CD4-positive, CD25-positive, alpha-beta regulatory T cell (primary cell): ENCODE data around the gene MGAT1. TPM values are rescaled to one million over a fixed set of nuclear protein-coding genes. Genes with fewer than 3 reads are reported as not detected.
A peak's percentile ranks its signal among the peaks of the same experiment; 100 is the strongest.
"Not testable (repeated sequence)": the region's sequence is repeated elsewhere in the genome, so short reads cannot be mapped to it uniquely, and the experiment has no call there.

Experiments used
- ATAC-seq, 2 donors: fragments of 150-1000 bp; cut with Tn5 transposase; one replicate each; pipeline ENCODE4 v1.10.0; 2021; ENCODE audit warnings: low read depth in 2 of 2, moderate number of reproducible peaks in 2 of 2, moderate library complexity in 1 of 2
- DNase-seq, 3 donors: peaks; one replicate each; pipeline versions ENCODE4 v3.0.0 to v3.0.0-alpha.2; 2012 to 2022; ENCODE audit warnings: mixed read lengths in 1 of 3
- H3K27ac ChIP-seq: one replicate; pipeline ENCODE4 v1.7.0; 2013; ENCODE audit warnings: mild to moderate bottlenecking, low read length; ENCODE audit not compliant: insufficient read depth, poor library complexity, severe bottlenecking
- H3K27me3 ChIP-seq: one replicate; pipeline ENCODE4 v1.7.0; 2013; ENCODE audit warnings: low read length; ENCODE audit not compliant: control insufficient read depth, insufficient read depth
- H3K36me3 ChIP-seq: one replicate; pipeline ENCODE4 v1.7.0; 2013; ENCODE audit warnings: mild to moderate bottlenecking, low read length, moderate library complexity; ENCODE audit not compliant: control insufficient read depth, insufficient read depth
- H3K4me1 ChIP-seq: 2 replicates; pipeline ENCODE4 v1.7.0; 2013; ENCODE audit warnings: mild to moderate bottlenecking, low read length; ENCODE audit not compliant: insufficient read depth, control insufficient read depth, poor library complexity, severe bottlenecking
- H3K4me3 ChIP-seq: one replicate; pipeline ENCODE4 v1.7.0; 2013; ENCODE audit warnings: low read depth, mild to moderate bottlenecking, low read length, moderate library complexity
- H3K9me3 ChIP-seq, 2 experiments: 1 replicate in 1 of 2; 2 replicates in 1 of 2; pipeline ENCODE4 v1.7.0; 2013; ENCODE audit warnings: low read length in 2 of 2, mild to moderate bottlenecking in 1 of 2, moderate library complexity in 1 of 2; ENCODE audit not compliant: control insufficient read depth in 2 of 2
- H3K27ac Mint-ChIP-seq, 3 donors: one replicate each; pipeline ENCODE4 v1.8.0; 2020 to 2022; ENCODE audit warnings: mild to moderate bottlenecking in 3 of 3, mixed read lengths in 3 of 3, moderate library complexity in 2 of 3
- H3K27me3 Mint-ChIP-seq: one replicate; pipeline ENCODE4 v1.8.0; 2022; ENCODE audit warnings: mild to moderate bottlenecking, mixed read lengths
- H3K36me3 Mint-ChIP-seq: one replicate; pipeline ENCODE4 v1.8.0; 2020; ENCODE audit warnings: mixed read lengths
- H3K4me1 Mint-ChIP-seq, 4 donors: one replicate each; pipeline ENCODE4 v1.8.0; 2020 to 2022; ENCODE audit warnings: mixed read lengths in 4 of 4, mild to moderate bottlenecking in 1 of 4
- H3K4me3 Mint-ChIP-seq, 4 donors: one replicate each; pipeline ENCODE4 v1.8.0; 2020 to 2022; ENCODE audit warnings: mild to moderate bottlenecking in 4 of 4, mixed read lengths in 4 of 4, moderate library complexity in 3 of 4
- H3K9me3 Mint-ChIP-seq, 7 donors: one replicate each; pipeline ENCODE4 v1.8.0; 2020 to 2022; ENCODE audit warnings: mixed read lengths in 7 of 7, mild to moderate bottlenecking in 3 of 7, moderate library complexity in 2 of 7
- polyA plus RNA-seq, 4 donors: library from polyadenylated mRNA; unstranded; fragments of 300-500 nt; fragmentation: Illumina TruSeq; gene quantifications; one replicate each; pipeline ENCODE4 v1.2.3, GENCODE V29; 2021
- total RNA-seq: library from RNA; stranded (reverse); gene quantifications from one replicate; pipeline ENCODE4 v1.2.3, GENCODE V29; 2022

The MGAT1 gene
- total and polyA plus RNA-seq, 5 donors from 2014 or later, result 106 to 210 (median 192) TPM

DNA sequence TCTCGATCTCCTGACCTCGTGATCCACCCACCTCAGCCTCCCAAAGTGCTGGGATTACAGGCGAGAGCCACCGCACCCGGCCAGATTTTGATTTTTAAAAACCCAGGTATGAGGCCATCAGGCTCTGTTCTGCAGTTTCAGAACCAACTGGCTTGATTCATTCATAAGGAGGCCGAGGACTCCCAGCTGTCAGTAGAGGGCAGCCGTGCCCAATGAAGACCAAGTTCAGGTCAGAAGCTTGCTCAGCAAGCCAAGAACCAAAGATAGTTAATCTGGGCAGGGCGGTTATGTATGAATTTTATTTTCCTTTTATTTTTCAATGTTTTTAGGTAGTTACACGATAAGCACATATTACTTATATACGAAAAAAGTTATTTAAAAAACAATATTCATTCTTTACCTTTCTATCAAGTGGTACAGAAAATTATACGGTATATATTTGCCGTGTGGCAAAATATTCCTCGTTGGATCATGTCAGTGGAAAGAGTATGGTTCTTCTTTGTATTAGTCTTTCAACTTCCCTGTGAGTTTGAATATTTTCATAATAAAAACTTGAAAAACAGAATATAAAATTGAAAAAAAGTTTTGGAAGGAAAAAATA is 18.0 kb downstream of the MGAT1 start:
- DNase-seq, result peak; percentile 60 to 82 (median 77)
- Mint-ChIP-seq H3K4me1 (peaks cover 6 to 45% (median 20%) of the 10 kb centered on the region in 4 donors), H3K36me3 (no peaks in the 10 kb centered on the region), H3K27me3 (no peaks in the 10 kb centered on the region), H3K9me3 (no peaks in the 10 kb centered on the region), H3K4me3 (no peak overlapping the region), H3K27ac (no peak overlapping the region)
- Histone ChIP-seq H3K9me3 (no peaks in the 10 kb centered on the region), H3K4me3 (no peak overlapping the region), H3K4me1 (no peaks in the 10 kb centered on the region), H3K27ac (no peak overlapping the region), H3K36me3 (peaks cover 14% of the 10 kb centered on the region), H3K27me3 (no peaks in the 10 kb centered on the region)
- ATAC-seq, result peak; percentile 76 to 81

DNA sequence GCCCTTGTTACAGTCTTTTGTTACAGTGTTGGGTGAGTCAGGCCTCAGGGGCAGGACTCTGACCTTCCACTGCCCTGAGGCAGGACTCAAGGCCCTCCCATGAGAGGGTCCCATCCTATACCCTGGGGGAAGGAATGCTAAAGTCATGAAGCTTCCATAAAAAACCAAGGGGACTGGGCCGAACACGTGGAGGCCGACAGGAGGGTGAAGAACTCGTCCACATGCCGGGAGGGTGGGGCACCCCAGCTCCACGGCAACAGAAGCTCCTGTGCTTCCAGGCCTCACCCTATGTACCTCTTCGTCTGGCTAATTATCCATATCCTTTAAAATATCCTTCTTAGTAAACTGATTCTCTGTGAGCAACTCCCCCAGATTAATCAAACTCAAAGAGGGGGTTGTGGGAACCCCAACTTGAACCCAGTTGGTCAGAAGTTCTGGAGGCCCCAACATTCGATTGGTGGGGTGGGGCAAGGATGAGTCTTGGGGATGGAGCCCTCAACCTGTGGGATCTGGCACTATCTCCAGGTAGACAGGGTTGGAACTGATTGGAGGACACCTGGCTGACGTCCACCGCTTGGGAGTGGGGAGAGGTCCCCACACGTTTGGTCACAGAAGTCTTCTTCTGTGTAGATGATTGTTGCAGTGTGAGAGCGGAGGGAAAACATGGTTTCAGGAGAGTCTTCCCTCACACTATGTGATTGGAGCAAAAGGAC is 19.1 kb downstream of the MGAT1 start:
- H3K27ac Mint-ChIP-seq, result no peak overlapping the region
- peaks cover 7% of the 10 kb centered on the region for H3K36me3 ChIP-seq
- no peaks in the 10 kb centered on the region for H3K27me3 Mint-ChIP-seq
- peaks cover 6 to 44% (median 20%) of the 10 kb centered on the region in 4 donors for H3K4me1 Mint-ChIP-seq
- H3K27ac ChIP-seq, result no peak overlapping the region
- H3K27me3 ChIP-seq, result no peaks in the 10 kb centered on the region
- DNase-seq (no peak), ATAC-seq (no peak)
- no peak overlapping the region for H3K4me3 Mint-ChIP-seq
- no peaks in the 10 kb centered on the region for H3K4me1 ChIP-seq
- H3K4me3 ChIP-seq, result no peak overlapping the region
- no peaks in the 10 kb centered on the region for H3K9me3 ChIP-seq
- H3K36me3 Mint-ChIP-seq, result no peaks in the 10 kb centered on the region
- H3K9me3 Mint-ChIP-seq, result no peaks in the 10 kb centered on the region

DNA sequence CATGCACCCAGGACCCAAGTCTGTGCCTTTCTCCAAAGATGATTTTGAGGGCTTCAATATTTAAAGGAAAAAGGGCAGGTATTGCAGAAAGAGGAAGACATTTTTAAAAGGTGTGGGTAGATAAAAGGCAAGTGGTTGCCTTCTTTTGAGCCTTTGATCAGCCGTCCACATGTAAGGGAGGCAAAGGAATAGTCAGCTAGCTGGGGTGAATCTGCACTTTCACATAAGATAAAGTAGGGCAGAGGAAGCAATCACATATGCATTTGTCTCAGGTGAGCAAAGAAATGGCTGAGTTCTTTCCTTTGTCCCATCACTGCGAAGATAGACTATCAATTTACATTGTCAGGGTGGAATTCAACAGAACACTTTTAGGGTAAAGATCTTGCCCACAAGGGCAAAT is 19.9 kb downstream of the MGAT1 start:
- Histone ChIP-seq H3K4me1 (no peaks in the 10 kb centered on the region), H3K4me3 (no peak overlapping the region), H3K9me3 (no peaks in the 10 kb centered on the region), H3K27me3 (no peaks in the 10 kb centered on the region), H3K36me3 (peaks cover 1% of the 10 kb centered on the region), H3K27ac (no peak overlapping the region)
- H3K36me3 Mint-ChIP-seq, result no peaks in the 10 kb centered on the region
- no peak overlapping the region for H3K4me3 Mint-ChIP-seq
- DNase-seq, result no peak
- no peaks in the 10 kb centered on the region for H3K9me3 Mint-ChIP-seq
- peaks cover 6 to 39% (median 20%) of the 10 kb centered on the region in 4 donors for H3K4me1 Mint-ChIP-seq
- ATAC-seq, result no peak
- no peaks in the 10 kb centered on the region for H3K27me3 Mint-ChIP-seq
- peak overlapping the region in 1 of 3 donors; percentile 63 for H3K27ac Mint-ChIP-seq

DNA sequence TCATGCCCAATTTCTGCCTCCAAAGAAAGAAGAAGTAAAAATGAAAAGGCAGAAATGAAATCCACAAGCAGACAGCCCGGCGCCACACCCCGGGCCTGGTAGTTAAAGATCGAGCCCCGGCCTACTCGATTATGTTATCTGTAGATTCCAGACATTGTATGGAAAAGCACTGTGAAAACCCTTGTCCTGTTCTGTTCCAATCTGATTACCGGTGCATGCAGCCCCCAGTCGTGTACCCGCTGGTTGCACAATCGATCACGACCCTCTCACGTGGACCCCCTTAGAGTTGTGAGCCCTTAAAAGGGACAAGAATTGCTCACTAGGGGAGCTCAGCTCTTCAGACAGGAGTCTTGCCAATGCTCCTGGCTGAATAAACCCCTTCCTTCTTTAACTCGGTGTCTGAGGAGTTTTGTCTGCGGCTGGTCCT is 20.7 kb downstream of the MGAT1 start:
- not testable (repeated sequence) for ATAC-seq, H3K4me3 Mint-ChIP-seq, H3K9me3 Mint-ChIP-seq, H3K27me3 Mint-ChIP-seq, H3K27ac ChIP-seq, H3K4me3 ChIP-seq, H3K4me1 ChIP-seq, H3K36me3 Mint-ChIP-seq, DNase-seq, H3K9me3 ChIP-seq, H3K36me3 ChIP-seq, H3K27ac Mint-ChIP-seq, H3K27me3 ChIP-seq
- H3K4me1 Mint-ChIP-seq, result peaks cover 6 to 34% (median 14%) of the 10 kb centered on the region in 4 donors

DNA sequence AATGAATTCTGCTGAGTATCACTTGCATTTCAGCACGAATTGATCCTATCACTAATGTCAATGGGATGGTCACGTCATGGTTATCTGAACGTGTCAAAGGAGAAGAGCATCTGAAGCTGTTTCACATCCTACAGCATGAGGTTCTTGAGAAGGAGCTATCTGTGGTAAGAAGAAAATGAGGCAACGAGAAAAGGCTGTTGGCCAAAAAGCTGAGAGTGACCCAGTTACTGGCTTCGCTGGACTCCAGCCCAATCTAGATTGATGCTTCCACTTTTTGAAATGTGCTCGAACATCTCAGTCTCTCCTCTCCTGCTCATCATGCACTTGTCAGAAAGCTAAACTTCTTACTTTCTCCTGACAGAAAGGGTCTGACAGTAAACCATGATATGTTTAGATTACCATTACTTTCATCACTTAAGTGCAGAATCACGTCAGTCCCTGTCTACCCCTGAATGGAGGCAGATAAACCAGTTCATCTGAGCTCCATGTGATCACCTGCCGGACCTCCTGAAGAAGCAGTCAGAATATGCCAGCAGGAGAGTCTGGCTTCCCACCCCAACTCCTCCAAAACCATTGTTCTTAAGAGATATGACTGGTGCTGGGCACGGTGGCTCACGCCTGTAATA is 22.5 kb downstream of the MGAT1 start:
- peaks cover 5% of the 10 kb centered on the region for H3K27me3 Mint-ChIP-seq
- no peak for DNase-seq
- no peaks in the 10 kb centered on the region for H3K4me1 ChIP-seq
- H3K27ac Mint-ChIP-seq, result peak overlapping the region in 1 of 3 donors; percentile 45
- H3K27ac ChIP-seq, result no peak overlapping the region
- no peaks in the 10 kb centered on the region for H3K36me3 ChIP-seq
- ATAC-seq, result no peak
- H3K9me3 Mint-ChIP-seq, result no peaks in the 10 kb centered on the region
- H3K27me3 ChIP-seq, result no peaks in the 10 kb centered on the region
- H3K36me3 Mint-ChIP-seq, result no peaks in the 10 kb centered on the region
- no peaks in the 10 kb centered on the region for H3K9me3 ChIP-seq
- H3K4me3 Mint-ChIP-seq, result no peak overlapping the region
- peaks cover 6 to 18% (median 11%) of the 10 kb centered on the region in 4 donors for H3K4me1 Mint-ChIP-seq
- no peak overlapping the region for H3K4me3 ChIP-seq

DNA sequence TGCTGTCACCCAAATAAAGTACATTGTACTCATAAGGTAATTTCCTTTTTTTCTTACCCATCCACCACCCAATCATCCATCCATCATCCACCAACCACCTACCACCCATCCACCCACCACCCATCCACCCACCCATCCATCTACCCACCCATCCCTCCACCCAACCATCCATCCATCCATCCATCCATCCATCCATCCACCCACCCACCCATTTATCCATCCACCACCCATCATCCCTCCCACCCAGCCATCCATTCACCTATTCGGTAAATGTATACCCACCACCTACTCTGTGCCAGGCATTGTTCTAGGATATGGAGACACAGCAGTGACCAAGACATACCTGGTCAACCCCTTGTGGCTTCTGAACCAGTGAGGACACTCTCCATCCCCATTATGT is 25.1 kb downstream of the MGAT1 start:
- H3K36me3 ChIP-seq, result no peaks in the 10 kb centered on the region
- H3K4me3 Mint-ChIP-seq, result no peak overlapping the region

DNA sequence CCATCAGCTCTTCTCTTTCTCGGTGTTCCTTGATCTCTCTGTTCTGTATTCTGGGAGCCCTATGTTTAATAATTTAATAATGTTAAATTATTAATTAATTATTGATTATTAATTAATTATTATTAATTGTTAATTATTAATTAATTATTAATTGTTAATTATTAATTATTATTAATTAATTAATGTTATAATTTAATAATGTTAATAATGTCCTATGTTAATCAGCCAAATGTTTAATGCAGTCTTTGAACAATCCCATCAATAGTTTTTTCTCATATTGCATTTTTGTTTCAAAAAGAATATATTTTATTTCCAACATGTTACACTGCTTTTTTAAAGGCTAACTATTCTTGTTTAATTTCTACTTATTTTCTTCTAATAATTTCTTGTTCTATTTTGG is 26.2 kb downstream of the MGAT1 start:
- Mint-ChIP-seq H3K27me3 (peaks cover 22% of the 10 kb centered on the region), H3K9me3 (peaks cover 0 to 15% (median 5%) of the 10 kb centered on the region in 7 donors), H3K27ac (no peak overlapping the region), H3K36me3 (no peaks in the 10 kb centered on the region), H3K4me3 (no peak overlapping the region), H3K4me1 (peaks cover 0 to 2% (median 0%) of the 10 kb centered on the region in 4 donors)
- H3K27ac ChIP-seq, result no peak overlapping the region
- no peaks in the 10 kb centered on the region for H3K36me3 ChIP-seq
- no peak for DNase-seq
- peaks cover 2% of the 10 kb centered on the region for H3K27me3 ChIP-seq
- peaks cover 9% of the 10 kb centered on the region in 2 experiments for H3K9me3 ChIP-seq
- ATAC-seq, result no peak
- no peak overlapping the region for H3K4me3 ChIP-seq
- no peaks in the 10 kb centered on the region for H3K4me1 ChIP-seq

More for the DNA sequence above, 25.1 kb downstream of the MGAT1 start:
- ATAC-seq, result no peak
- Mint-ChIP-seq H3K4me1 (peaks cover 0 to 10% (median 2%) of the 10 kb centered on the region in 4 donors), H3K9me3 (peaks cover 0 to 8% (median 3%) of the 10 kb centered on the region in 7 donors), H3K27me3 (peaks cover 22% of the 10 kb centered on the region), H3K36me3 (no peaks in the 10 kb centered on the region), H3K27ac (no peak overlapping the region)
- Histone ChIP-seq H3K9me3 (peaks cover 0 to 2% of the 10 kb centered on the region in 2 experiments), H3K4me1 (no peaks in the 10 kb centered on the region), H3K27ac (no peak overlapping the region), H3K27me3 (peaks cover 2% of the 10 kb centered on the region), H3K4me3 (no peak overlapping the region)
- DNase-seq, result no peak
